Measurements from ENCODE around the gene TMEM38B. TPM values are rescaled to one million over a fixed set of nuclear protein-coding genes. Genes with fewer than 3 reads are reported as not detected.

TMEM38B gene
- total RNA-seq, 1 experiment from 2014 or later = 48.6 TPM

DNA sequence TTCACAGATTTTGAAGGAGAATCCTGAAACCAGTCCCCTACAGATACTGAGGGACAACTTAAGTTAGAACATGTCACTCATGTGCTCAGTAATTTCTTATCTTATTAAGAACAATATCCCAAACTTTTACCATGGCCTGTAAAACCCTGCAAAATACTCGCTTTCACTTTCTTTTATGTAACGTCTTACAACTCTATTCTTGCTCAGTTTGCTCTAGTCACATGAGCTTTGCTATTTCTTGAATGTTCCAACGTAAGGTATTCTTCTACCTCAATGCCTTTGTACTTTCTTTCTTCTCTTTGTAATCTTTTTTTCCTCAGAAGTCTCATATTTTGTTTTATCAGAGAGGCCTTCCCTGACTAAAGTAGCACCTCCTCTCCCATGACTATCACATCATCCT lies 14.1 kb downstream of the TMEM38B start:
- BruUV-seq (replicated peaks) = no TSS peak
- DNase-seq = no peak
- intact Hi-C loops (cut with micrococcal nuclease; ENCODE audit: unreplicated experiment) = no loop called here
- TF ChIP-seq, protein P1, sequence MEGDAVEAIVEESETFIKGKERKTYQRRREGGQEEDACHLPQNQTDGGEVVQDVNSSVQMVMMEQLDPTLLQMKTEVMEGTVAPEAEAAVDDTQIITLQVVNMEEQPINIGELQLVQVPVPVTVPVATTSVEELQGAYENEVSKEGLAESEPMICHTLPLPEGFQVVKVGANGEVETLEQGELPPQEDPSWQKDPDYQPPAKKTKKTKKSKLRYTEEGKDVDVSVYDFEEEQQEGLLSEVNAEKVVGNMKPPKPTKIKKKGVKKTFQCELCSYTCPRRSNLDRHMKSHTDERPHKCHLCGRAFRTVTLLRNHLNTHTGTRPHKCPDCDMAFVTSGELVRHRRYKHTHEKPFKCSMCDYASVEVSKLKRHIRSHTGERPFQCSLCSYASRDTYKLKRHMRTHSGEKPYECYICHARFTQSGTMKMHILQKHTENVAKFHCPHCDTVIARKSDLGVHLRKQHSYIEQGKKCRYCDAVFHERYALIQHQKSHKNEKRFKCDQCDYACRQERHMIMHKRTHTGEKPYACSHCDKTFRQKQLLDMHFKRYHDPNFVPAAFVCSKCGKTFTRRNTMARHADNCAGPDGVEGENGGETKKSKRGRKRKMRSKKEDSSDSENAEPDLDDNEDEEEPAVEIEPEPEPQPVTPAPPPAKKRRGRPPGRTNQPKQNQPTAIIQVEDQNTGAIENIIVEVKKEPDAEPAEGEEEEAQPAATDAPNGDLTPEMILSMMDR (IDR thresholded peaks at IDR 0.05; ENCODE audit: insufficient read depth in 1 of 2, low read depth in 1 of 2, low read length in 1 of 2, severe bottlenecking in 1 of 2, unreplicated experiment in 1 of 2) = no peak
- H3K9me3 ChIP-seq = no peaks in the 10 kb centered on the region
- H3K27me3 Mint-ChIP-seq (ENCODE audit: insufficient read depth, unreplicated experiment) = no peaks in the 10 kb centered on the region
- no peaks in the 10 kb centered on the region for H3K4me1 ChIP-seq
- H3K36me3 ChIP-seq (ENCODE audit: control insufficient read depth, insufficient read depth, low read length) = no peaks in the 10 kb centered on the region; the same call in 1 of the 2 replicates
- H3K27ac Mint-ChIP-seq (ENCODE audit: unreplicated experiment) = no peak overlapping the region
- H3K27me3 ChIP-seq (replicated peaks; ENCODE audit: control insufficient read depth, insufficient read depth, low read length) = no peaks in the 10 kb centered on the region
- no peaks in the 10 kb centered on the region for H3K4me1 Mint-ChIP-seq (ENCODE audit: low read depth, unreplicated experiment)
- H3K4me3 ChIP-seq (ENCODE audit: low read depth, low read length) = no peak overlapping the region
- no peaks in the 10 kb centered on the region for H3K9me3 Mint-ChIP-seq (ENCODE audit: unreplicated experiment)
- H3K4me3 Mint-ChIP-seq (ENCODE audit: unreplicated experiment) = no peak overlapping the region
- ChIA-PET POLR2A (no interaction called here), CTCF (no interaction called here)
- peaks cover 6% of the 10 kb centered on the region for H3K36me3 Mint-ChIP-seq (ENCODE audit: insufficient read depth, unreplicated experiment)

DNA sequence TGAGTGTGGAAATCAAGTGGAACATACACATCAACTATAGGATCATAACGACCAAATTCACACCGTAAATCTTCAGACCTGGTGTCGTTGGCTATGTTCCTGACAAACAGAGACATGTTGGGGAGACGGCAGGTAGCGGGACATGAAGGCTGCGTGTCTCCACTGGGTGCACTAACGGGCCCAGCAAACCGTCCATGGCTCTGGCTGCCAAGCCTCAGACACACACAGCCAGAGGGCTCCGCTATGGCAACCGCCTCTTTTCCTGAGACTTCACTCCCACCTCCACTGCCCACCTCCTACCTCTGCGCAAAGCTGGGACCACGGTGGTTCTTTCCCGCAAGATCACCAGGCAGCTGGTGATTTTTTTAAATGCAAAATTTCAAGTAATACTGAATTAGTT lies 16.3 kb downstream of the TMEM38B start:
- CTCF ChIA-PET = no interaction called here
- TF ChIP-seq, protein P1 (IDR thresholded peaks at IDR 0.05; ENCODE audit: insufficient read depth in 1 of 2, low read depth in 1 of 2, low read length in 1 of 2, severe bottlenecking in 1 of 2, unreplicated experiment in 1 of 2) = no peak
- H3K4me1 Mint-ChIP-seq (ENCODE audit: low read depth, unreplicated experiment) = no peaks in the 10 kb centered on the region
- no peak overlapping the region for H3K27ac Mint-ChIP-seq (ENCODE audit: unreplicated experiment)
- intact Hi-C loops (cut with micrococcal nuclease; ENCODE audit: unreplicated experiment) = no loop called here
- POLR2A ChIA-PET = no interaction called here
- H3K9me3 ChIP-seq = no peaks in the 10 kb centered on the region
- H3K27me3 ChIP-seq (replicated peaks; ENCODE audit: control insufficient read depth, insufficient read depth, low read length) = no peaks in the 10 kb centered on the region
- no peak overlapping the region for H3K4me3 ChIP-seq (ENCODE audit: low read depth, low read length)
- H3K9me3 Mint-ChIP-seq (ENCODE audit: unreplicated experiment) = no peaks in the 10 kb centered on the region
- no peaks in the 10 kb centered on the region for H3K27me3 Mint-ChIP-seq (ENCODE audit: insufficient read depth, unreplicated experiment)
- no peaks in the 10 kb centered on the region for H3K4me1 ChIP-seq
- no peak overlapping the region for H3K4me3 Mint-ChIP-seq (ENCODE audit: unreplicated experiment)
- no TSS peak for BruUV-seq (replicated peaks)
- no peaks in the 10 kb centered on the region; the same call in none of the 2 replicates for H3K36me3 ChIP-seq (ENCODE audit: control insufficient read depth, insufficient read depth, low read length)
- H3K36me3 Mint-ChIP-seq (ENCODE audit: insufficient read depth, unreplicated experiment) = peaks cover 6% of the 10 kb centered on the region
- no peak for DNase-seq

DNA sequence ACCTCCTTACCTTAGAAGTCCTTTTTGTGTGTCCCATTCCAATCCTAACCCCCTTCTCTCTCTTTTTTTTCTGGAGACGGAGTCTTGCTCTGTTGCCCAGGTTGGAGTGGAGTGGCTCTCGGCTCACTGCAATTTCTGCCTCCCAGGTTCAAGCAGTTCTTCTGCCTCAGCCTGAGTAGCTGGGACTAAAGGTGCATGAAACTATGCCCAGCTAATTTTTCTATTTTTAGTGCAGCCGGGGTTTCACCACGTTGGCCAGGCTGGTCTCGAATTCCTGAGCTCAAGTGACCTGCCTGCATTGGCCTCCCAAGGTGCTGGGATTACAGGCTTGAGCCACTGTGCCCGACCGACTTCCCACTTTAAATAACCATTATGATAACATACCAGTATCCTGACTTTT lies 17.5 kb downstream of the TMEM38B start:
- H3K4me1 ChIP-seq = no peaks in the 10 kb centered on the region
- ChIA-PET POLR2A (no interaction called here), CTCF (no interaction called here)
- H3K27me3 ChIP-seq (replicated peaks; ENCODE audit: control insufficient read depth, insufficient read depth, low read length) = no peaks in the 10 kb centered on the region
- no peak for DNase-seq
- no peaks in the 10 kb centered on the region for H3K4me1 Mint-ChIP-seq (ENCODE audit: low read depth, unreplicated experiment)
- no peaks in the 10 kb centered on the region for H3K9me3 Mint-ChIP-seq (ENCODE audit: unreplicated experiment)
- intact Hi-C loops (cut with micrococcal nuclease; ENCODE audit: unreplicated experiment) = no loop called here
- H3K9me3 ChIP-seq = no peaks in the 10 kb centered on the region
- H3K36me3 Mint-ChIP-seq (ENCODE audit: insufficient read depth, unreplicated experiment) = no peaks in the 10 kb centered on the region
- H3K4me3 Mint-ChIP-seq (ENCODE audit: unreplicated experiment) = no peak overlapping the region
- no peak overlapping the region for H3K4me3 ChIP-seq (ENCODE audit: low read depth, low read length)
- no TSS peak for BruUV-seq (replicated peaks)
- TF ChIP-seq, protein P1 (IDR thresholded peaks at IDR 0.05; ENCODE audit: insufficient read depth in 1 of 2, low read depth in 1 of 2, low read length in 1 of 2, severe bottlenecking in 1 of 2, unreplicated experiment in 1 of 2) = no peak
- H3K27me3 Mint-ChIP-seq (ENCODE audit: insufficient read depth, unreplicated experiment) = no peaks in the 10 kb centered on the region
- no peaks in the 10 kb centered on the region; the same call in none of the 2 replicates for H3K36me3 ChIP-seq (ENCODE audit: control insufficient read depth, insufficient read depth, low read length)
- H3K27ac Mint-ChIP-seq (ENCODE audit: unreplicated experiment) = no peak overlapping the region

All from Caco-2 (cell line).